Breast epithelium (tissue), 4 donors: ENCODE measurements around the gene RFX3. TPM values are rescaled to one million over a fixed set of nuclear protein-coding genes. Genes with fewer than 3 reads are reported as not detected.

Experiments used
- DNase-seq, 2 donors: peaks; one replicate each; pipeline ENCODE4 v3.0.0-alpha.2; 2019; ENCODE audit warnings: low spot score in 2 of 2
- H3K27ac ChIP-seq, 2 donors: fragments of 200-600 bp; sonication (generic) in 1 of 2; one replicate each; pipeline ENCODE4 v1.5.1; 2016 to 2019; ENCODE audit warnings: mild to moderate bottlenecking in 1 of 2
- H3K27me3 ChIP-seq, 2 donors: fragments of 200-600 bp; sonication (generic) in 1 of 2; one replicate each; pipeline versions ENCODE4 v1.5.1 to v1.6.0; 2017 to 2019; ENCODE audit warnings: control low read depth in 1 of 2, mild to moderate bottlenecking in 1 of 2
- H3K36me3 ChIP-seq: fragments of 200-600 bp; one replicate; pipeline ENCODE4 v1.5.1; 2019
- H3K4me1 ChIP-seq, 2 donors: fragments of 200-600 bp; sonication (generic); one replicate each; pipeline ENCODE4 v1.5.1; 2016 to 2019; ENCODE audit warnings: control low read depth in 1 of 2
- H3K4me3 ChIP-seq, 3 donors: fragments of 200-600 bp; sonication (generic); 1 replicate in 2 of 3; 2 replicates in 1 of 3; pipeline ENCODE4 v1.5.1; 2016 to 2019; ENCODE audit warnings: mild to moderate bottlenecking in 3 of 3, moderate library complexity in 2 of 3
- H3K9me3 ChIP-seq, 2 donors: fragments of 200-600 bp; sonication (generic) in 1 of 2; one replicate each; pipeline ENCODE4 v1.5.1; 2016 to 2019; ENCODE audit warnings: control low read depth in 1 of 2
- CTCF ChIP-seq, 3 donors: fragments of 450-650 bp; IDR thresholded peaks; one replicate each; pipeline ENCODE4 v1.5.1; 2016 to 2017; ENCODE audit warnings: antibody characterized with exemption in 3 of 3, mild to moderate bottlenecking in 3 of 3, moderate library complexity in 3 of 3
- POLR2A ChIP-seq: fragments of 450-650 bp; IDR thresholded peaks from one replicate; pipeline ENCODE4 v1.6.1; 2016; ENCODE audit warnings: antibody characterized with exemption, mild to moderate bottlenecking, moderate library complexity
- POLR2AphosphoS5 ChIP-seq, 3 donors: sonication (generic); formaldehyde crosslinking; IDR thresholded peaks; one replicate each; pipeline ENCODE4 v1.6.1; 2017; ENCODE audit warnings: antibody characterized with exemption in 3 of 3
- intact Hi-C: fragments of 100-400 bp; cut with DNase I; formaldehyde crosslinking; loops from one replicate; pipeline ENCODE4 v1.15.1; 2023; ENCODE audit warnings: low total_unique reads
- total RNA-seq, 3 donors: library from RNA; depleted of rRNA; stranded (reverse); fragments of >200 nt; gene quantifications; one replicate each; pipeline ENCODE4 v1.1.0, GENCODE V29; 2016

Gene RFX3
- total RNA-seq: 10 to 100 TPM in 2 of 3 donors, 1 to 10 TPM in 1; 9.3 to 18.0 (median 13.8) TPM

GRCh38 chr9:3525836-3526164, at the start of gene RFX3:
Gene RFX3 (minus strand): TSS chr9:3526001. CDS start chr9:3395588, 130,413 bp downstream.
- TF ChIP-seq CTCF (IDR thresholded peaks at IDR 0.05) (no peak), POLR2A (no peak), POLR2AphosphoS5 (IDR thresholded peaks at IDR 0.05) (no peak)
- intact Hi-C loops: no loop called here
- H3K4me1 ChIP-seq: no peaks in the 10 kb centered on the region

GRCh38 chr9:3571500-3571899, 45.7 kb upstream of the RFX3 start:
- intact Hi-C loops: no loop called here
- no peak for TF ChIP-seq CTCF (IDR thresholded peaks at IDR 0.05)
- TF ChIP-seq POLR2A: no peak
- TF ChIP-seq POLR2AphosphoS5 (IDR thresholded peaks at IDR 0.05): no peak
- Histone ChIP-seq H3K9me3 (no peaks in the 10 kb centered on the region), H3K36me3 (no peaks in the 10 kb centered on the region), H3K27me3 (no peaks in the 10 kb centered on the region), H3K4me1 (no peaks in the 10 kb centered on the region), H3K27ac (no peak overlapping the region), H3K4me3 (no peak overlapping the region)
- DNase-seq: no peak

More at GRCh38 chr9:3525836-3526164, at the start of gene RFX3:
- H3K27me3 ChIP-seq: no peaks in the 10 kb centered on the region
- H3K27ac ChIP-seq: peak within 1 kb of the TSS; percentile 98 to 100
- DNase-seq: peak; percentile 83 to 89
- H3K36me3 ChIP-seq: no peaks in the 10 kb centered on the region
- H3K4me3 ChIP-seq: peak within 1 kb of the TSS; percentile 82 to 89 (median 84)
- H3K9me3 ChIP-seq: no peaks in the 10 kb centered on the region

- H3K36me3 ChIP-seq: no peaks in the 10 kb centered on the region
- TF ChIP-seq POLR2AphosphoS5 (IDR thresholded peaks at IDR 0.05): no peak
- no peak for TF ChIP-seq CTCF (IDR thresholded peaks at IDR 0.05)
- no peak for TF ChIP-seq POLR2A
- H3K9me3 ChIP-seq: no peaks in the 10 kb centered on the region
- no peak overlapping the region for H3K4me3 ChIP-seq
- no peaks in the 10 kb centered on the region for H3K4me1 ChIP-seq
- intact Hi-C loops: loop anchor here (5.0 kb wide), 1 partner anchor 298 kb away; no protein-coding TSS in a partner anchor
- H3K27ac ChIP-seq: no peak overlapping the region
- no peaks in the 10 kb centered on the region for H3K27me3 ChIP-seq
- DNase-seq: no peak
These were observed 43.7 kb upstream of the RFX3 start for GRCh38 chr9:3569529-3569928.

- Histone ChIP-seq H3K4me3 (no peak overlapping the region), H3K9me3 (no peaks in the 10 kb centered on the region), H3K27me3 (no peaks in the 10 kb centered on the region), H3K36me3 (no peaks in the 10 kb centered on the region), H3K27ac (no peak overlapping the region), H3K4me1 (no peaks in the 10 kb centered on the region)
- TF ChIP-seq POLR2AphosphoS5 (IDR thresholded peaks at IDR 0.05): no peak
- no peak for TF ChIP-seq CTCF (IDR thresholded peaks at IDR 0.05)
- no peak for TF ChIP-seq POLR2A
- intact Hi-C loops: loop anchor here (5.0 kb wide), 1 partner anchor 299 kb away; no protein-coding TSS in a partner anchor
- DNase-seq: no peak
These were observed 42.2 kb upstream of the RFX3 start for GRCh38 chr9:3567988-3568387.

- no peaks in the 10 kb centered on the region for H3K27me3 ChIP-seq
- intact Hi-C loops: loop anchor here (5.0 kb wide), 1 partner anchor 284 kb away; no protein-coding TSS in a partner anchor
- H3K9me3 ChIP-seq: no peaks in the 10 kb centered on the region
- no peaks in the 10 kb centered on the region for H3K4me1 ChIP-seq
- no peaks in the 10 kb centered on the region for H3K36me3 ChIP-seq
- TF ChIP-seq CTCF (IDR thresholded peaks at IDR 0.05): no peak
- TF ChIP-seq POLR2A: no peak
- TF ChIP-seq POLR2AphosphoS5 (IDR thresholded peaks at IDR 0.05): no peak
- no peak overlapping the region for H3K4me3 ChIP-seq
- no peak for DNase-seq
- no peak overlapping the region for H3K27ac ChIP-seq
These were observed 27.4 kb upstream of the RFX3 start for GRCh38 chr9:3553076-3553765.
